Activated CD4-positive, CD25-positive, alpha-beta regulatory T cell treated with anti-CD3 and anti-CD28 coated beads, Interleukin-2, amount 50 U/mL, for 16 hours (primary cell): ENCODE measurements around the gene LRRC49.
"Not testable (repeated sequence)": the region's sequence is repeated elsewhere in the genome, so short reads cannot be mapped to it uniquely, and the experiment has no call there.

ENCODE experiments used
- DNase-seq: peaks from one replicate; pipeline ENCODE4 v3.0.0-alpha.2; 2020; ENCODE audit warnings: low read depth, low spot score

LRRC49 gene

GRCh38 chr15:70995383-70995970 is 102.9 kb downstream of the LRRC49 start:
- no peak for DNase-seq

DNA sequence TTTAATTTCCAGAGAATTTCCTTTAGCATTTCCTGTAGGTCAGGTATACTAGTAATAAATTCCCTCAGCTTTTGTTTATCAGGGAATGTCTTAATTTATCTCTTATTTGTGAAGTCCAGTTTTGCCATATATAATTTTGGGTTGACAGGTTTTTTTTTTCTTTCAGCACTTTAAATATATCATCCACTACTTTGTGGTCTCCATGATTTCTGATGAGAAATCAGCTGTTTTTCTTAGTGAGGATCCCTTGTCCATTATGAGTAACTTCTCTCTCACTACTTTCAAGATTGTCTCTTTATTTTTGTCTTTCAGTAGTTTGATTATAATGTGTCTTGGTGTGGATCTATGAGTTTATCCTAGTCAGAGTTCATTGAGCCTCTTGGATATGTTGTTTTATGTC is 105.7 kb downstream of the LRRC49 start:
- no peak for DNase-seq

DNA sequence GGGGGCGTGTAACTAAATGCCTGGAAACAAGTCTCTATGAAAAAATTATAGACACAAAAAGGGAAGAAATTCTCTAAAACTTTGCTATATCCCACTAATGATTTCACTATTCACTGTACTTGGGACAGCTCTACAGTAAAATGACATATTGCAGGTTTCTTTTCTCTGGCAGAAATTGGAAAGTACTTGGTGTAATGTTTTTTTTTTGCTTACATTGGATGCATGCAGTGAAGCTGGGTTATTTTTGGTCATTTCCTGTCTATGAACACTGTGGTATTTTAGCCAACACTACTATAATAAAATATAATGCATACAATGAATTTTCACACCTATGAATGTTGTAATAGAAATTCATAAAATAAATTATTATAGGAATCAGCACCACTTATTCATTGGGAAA is 109.7 kb downstream of the LRRC49 start:
- DNase-seq: no peak

- no peak for DNase-seq
These were observed 110.7 kb downstream of the LRRC49 start for GRCh38 chr15:71003319-71003718.

- DNase-seq: not testable (repeated sequence)
These were observed 111.9 kb downstream of the LRRC49 start for GRCh38 chr15:71004506-71004905.

DNA sequence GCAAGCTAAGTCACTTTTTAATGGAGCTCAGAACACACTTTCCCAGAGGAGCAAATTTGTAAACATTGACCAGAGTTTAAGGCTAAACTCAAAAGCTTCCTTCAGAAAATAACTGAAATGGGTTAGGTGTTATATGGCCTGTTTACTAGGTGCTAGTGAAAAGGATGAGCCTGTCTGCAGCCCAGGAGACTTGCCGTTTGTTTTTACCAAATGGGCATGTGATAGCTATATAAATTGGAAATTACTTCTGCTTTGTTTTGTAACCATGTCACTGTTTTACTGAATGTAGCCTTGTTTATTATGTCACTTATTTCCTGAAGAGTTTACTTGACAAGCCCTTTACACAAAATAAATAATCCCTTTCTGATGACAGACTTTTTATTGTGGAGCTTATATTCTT is 113.3 kb downstream of the LRRC49 start:
- no peak for DNase-seq

- DNase-seq: no peak
These were observed 115.7 kb downstream of the LRRC49 start for GRCh38 chr15:71008250-71008870.

- no peak for DNase-seq
These were observed 117.8 kb downstream of the LRRC49 start for GRCh38 chr15:71010472-71010871.

DNA sequence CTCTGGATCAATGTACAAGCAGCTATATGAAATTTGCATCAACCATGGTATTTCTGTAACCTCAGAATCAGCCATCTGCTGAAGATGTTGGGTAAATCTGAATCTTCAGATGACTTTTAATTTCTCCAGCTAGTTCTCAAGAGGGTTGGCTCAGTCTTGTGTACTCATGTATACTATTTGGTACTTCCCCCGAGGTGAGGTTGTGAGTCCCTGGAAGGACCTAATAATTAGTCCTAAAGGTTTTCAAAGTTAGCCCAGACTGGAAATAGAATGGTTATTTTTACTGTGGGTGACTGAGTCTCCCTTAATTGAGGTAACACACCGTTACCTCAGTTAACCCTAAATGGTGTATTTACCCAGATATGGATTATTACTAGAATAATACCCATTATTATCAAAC is 118.4 kb downstream of the LRRC49 start:
- DNase-seq: no peak

DNA sequence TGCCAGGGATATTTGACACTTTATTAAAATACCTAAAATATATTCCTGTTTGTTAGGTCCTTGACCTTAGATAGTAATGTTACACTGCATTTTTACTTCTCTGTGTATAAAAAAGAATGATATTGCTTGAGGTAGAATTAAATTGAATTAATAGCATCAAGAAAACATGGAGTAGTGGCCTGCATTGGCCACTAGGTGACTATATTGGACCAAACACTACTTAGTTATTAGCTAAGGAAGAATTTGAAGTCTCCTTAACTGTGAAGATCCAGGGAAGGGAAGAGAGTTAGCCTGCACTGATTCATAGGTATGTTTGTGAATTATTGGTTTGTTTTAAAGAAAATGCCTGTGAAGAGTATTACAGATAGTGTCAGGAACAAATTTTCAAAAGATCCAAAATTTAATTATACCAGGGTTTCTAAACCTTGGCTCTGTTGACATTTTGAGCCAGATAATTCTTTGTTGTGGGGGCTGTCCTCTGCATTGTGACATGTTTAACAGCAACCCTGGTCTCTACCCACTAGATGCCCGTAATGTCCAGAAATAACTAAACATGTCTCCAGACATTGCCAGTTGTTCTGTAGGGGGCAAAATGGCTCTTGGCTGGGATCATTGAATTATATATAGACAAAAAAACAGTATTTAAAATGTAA is 119.0 kb downstream of the LRRC49 start:
- no peak for DNase-seq

DNA sequence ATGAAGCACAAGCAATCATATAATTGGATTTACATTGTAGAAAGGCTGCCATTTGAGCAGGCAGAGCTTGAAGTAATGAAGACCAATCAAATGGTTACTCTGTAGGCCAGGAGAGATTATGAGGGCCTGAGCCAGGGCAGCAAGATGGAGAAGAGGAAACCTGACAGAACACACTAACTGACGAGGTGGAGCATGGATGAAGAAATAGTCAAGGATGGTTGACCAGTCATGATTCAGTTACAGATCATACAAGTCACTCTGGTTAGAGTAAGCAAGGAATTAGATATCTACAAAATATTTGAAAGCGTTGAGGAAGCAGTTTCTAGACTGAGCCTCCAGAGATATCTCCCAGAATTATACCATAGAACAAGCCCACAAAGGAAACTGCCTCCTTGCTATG is 120.8 kb downstream of the LRRC49 start:
- no peak for DNase-seq

DNA sequence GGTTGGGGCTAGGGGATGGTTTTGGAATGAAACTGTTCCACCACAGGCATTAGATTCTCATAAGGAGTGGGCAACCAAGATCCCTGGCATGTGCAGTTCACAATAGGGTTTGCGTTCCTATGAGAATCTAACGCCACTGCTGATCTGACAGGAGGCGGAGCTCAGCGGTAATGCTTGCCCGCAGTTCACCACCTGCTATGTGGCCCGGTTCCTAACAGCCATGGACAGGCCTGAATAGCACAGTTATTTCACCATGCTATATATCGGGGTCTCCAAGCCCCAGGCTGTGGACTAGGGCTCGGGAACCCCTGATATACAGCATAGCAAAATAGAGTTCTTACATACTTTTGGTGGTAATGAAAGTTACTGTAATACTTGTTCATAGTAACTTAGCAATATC is 122.7 kb downstream of the LRRC49 start:
- no peak for DNase-seq

GRCh38 chr15:71031232-71031631 is 138.6 kb downstream of the LRRC49 start:
- not testable (repeated sequence) for DNase-seq

- not testable (repeated sequence) for DNase-seq
These were observed 142.9 kb downstream of the LRRC49 start for GRCh38 chr15:71035478-71035877.

GRCh38 chr15:71042356-71042922 is 149.8 kb downstream of the LRRC49 start:
- no peak for DNase-seq

DNA sequence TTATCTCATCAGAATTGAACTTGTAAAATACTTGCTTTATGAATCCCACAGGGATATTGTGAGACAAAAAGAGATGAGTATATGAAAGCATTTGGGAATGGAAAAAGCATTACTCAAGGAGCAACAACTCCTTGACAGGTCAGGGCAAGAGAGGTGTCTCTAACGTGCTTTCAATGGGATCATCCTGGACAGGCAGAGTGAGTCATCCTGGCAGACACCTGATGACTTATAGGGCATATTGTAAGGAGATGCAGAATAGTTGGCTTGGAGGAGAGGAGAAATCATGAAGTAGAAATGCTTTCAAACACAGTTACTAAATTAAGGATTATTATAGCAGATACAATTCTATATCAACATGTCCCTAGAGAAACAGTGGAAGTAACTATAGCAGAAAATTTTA is 150.7 kb downstream of the LRRC49 start:
- DNase-seq: no peak

GRCh38 chr15:71044006-71044405 is 151.4 kb downstream of the LRRC49 start:
- no peak for DNase-seq

DNA sequence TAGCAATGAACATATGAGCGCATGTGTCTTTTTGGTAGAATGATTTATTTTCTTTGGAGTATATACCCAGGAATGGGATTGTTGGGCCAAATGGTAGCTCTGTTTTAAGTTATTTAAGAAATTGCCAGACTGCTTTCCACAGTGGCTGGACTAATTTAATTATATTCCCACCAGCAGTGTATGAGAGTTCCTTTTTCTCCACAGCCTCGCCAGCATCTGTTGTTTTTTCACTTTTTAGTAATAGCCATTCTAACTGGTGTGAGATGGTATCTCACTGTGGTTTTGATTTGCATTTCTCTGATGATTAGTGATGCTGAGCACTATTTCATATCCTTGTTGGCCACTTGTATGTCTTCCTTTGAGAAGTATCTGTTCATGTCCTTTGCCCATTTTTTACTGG is 153.5 kb downstream of the LRRC49 start:
- not testable (repeated sequence) for DNase-seq

DNA sequence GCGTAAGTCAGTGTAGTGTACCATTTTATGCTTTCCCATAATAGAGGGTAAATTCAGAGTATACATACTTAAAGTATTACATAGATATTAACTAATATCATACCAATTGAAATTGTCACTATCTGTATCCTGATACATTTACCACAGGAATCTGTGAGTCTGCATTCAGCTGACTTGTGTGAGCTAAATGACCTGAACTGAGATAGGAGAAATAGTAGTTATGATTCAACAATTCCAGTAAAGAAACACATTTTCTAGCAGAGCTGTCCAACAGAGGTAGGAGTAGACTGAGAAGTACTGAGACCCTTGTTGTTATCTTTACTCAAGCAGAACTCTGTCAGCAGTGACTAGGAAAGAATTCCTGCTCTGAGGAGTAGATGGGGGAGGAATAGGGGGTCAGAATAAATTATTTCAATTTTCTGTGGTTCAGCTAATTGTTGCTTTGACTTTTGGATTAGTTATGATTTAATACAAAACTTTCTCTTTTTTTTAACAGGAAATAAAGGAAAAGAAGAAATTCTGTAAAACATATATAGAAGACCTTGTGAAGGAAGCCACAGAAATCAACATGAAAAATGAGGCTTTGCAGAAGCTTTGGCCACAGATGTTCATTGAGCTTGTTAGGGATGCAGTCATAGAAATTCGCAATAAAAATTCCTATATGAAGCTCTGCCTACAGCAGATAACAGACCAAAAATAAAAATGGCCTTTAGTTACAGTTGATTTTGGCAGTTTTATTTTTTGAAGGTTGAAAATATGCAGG is 156.5 kb downstream of the LRRC49 start:
- no peak for DNase-seq

GRCh38 chr15:71049706-71050422 is 157.2 kb downstream of the LRRC49 start:
- DNase-seq: no peak

DNA sequence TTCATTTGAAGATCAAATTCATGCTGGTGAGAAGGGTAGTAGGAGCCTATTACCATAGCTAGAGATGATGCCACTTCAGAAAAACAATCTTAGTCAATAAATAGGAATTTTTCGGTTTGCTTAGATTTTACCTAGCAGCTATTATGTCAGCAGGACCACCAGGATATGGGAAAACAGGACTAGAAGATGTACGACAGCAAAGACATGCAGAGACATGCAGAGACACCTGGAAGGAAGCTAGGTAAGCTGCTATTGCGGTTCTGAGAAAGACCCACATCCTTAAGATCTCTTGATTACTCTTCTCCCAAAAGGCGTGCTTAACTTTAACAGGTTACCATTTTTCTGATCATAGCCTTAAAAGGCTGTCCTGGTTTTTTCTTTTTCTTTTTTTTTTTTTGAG is 157.8 kb downstream of the LRRC49 start:
- DNase-seq: no peak

DNA sequence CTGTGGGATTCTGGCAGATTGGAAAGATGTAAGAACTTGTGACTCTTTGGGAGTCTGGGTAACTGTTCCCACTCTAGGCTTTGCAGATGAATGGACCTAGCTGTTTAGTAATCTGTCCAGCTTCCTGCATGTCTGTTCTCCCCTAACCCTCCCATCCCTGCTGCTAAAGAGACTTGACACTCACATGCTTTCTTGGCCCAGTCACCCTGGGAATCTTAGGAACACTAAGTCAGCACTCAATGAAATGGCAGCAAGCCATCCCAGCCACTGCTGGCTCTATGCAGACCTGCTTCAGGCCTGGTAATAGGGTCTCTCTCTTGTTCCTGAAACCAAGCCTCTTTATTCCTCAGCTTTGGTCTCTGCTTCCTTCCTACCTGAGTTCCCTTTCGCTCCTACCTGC is 158.9 kb downstream of the LRRC49 start:
- DNase-seq: no peak
